Measurements from ENCODE around the gene NAIF1.
A peak's percentile ranks its signal among the peaks of the same experiment; 100 is the strongest.
"Not testable (repeated sequence)": the region's sequence is repeated elsewhere in the genome, so short reads cannot be mapped to it uniquely, and the experiment has no call there.

Gene NAIF1

GRCh38 chr9:128061275-128061960 lies 5.7 kb downstream of the NAIF1 start:
- DNase-seq (ENCODE audit: low spot score), result no peak

- DNase-seq (ENCODE audit: low spot score), result no peak
Observed at GRCh38 chr9:128059365-128059983, 7.6 kb downstream of the NAIF1 start.

DNA sequence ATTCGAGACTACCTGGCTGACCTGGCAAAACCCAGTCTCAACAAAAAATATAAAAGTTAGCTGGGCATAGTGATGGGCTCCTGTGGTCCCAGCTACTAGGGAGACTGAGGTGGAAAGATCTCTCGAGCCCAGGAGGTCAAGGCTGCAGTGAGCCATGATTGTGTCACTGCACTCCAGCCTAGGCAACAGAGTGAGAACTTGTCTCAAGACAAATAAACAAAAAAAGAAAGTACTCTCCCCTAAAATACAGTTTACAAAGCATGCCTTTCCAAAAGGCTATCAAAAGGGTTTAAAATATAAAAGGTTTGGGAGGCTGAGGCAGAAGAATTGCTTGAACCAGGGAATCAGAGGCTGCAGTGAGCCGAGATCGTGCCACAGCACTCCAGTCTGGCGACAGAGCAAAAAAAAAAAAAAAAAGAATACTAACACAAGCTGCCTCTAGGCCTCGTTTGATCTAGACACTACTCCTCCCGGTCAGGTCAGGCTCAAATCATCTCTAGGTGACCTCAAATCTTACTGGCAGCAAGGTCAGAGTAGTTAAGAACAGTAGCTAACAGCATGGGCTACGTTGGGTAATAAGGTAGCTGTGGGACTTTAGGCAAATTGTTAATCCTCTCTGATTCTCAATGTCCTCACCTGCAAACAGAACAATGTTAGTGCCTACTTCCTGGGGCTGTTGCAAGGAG lies 9.3 kb downstream of the NAIF1 start:
- DNase-seq (ENCODE audit: low spot score), result no peak

GRCh38 chr9:128056887-128057723 lies 10.0 kb downstream of the NAIF1 start:
- no peak for DNase-seq (ENCODE audit: low spot score)

DNA sequence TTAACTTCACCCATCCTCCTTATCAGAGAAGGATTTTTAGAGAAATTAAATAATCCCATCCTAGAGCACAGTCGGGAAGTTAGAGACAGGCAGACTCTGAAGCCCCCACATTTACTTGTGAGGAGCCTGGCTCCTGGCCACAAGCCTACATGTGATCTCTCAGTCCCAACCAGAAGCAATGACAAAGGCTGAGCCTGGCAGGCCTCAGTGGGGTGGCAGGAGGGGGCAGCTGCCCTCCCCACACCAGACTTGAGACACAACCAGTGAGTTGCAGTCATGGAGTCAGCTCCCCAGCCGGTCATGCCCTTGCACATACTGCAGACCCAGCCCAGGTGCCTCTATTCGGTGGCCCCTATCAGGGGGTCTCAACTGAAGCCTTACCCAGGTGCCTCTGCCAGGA lies 11.0 kb downstream of the NAIF1 start:
- DNase-seq (ENCODE audit: low spot score), result no peak

DNA sequence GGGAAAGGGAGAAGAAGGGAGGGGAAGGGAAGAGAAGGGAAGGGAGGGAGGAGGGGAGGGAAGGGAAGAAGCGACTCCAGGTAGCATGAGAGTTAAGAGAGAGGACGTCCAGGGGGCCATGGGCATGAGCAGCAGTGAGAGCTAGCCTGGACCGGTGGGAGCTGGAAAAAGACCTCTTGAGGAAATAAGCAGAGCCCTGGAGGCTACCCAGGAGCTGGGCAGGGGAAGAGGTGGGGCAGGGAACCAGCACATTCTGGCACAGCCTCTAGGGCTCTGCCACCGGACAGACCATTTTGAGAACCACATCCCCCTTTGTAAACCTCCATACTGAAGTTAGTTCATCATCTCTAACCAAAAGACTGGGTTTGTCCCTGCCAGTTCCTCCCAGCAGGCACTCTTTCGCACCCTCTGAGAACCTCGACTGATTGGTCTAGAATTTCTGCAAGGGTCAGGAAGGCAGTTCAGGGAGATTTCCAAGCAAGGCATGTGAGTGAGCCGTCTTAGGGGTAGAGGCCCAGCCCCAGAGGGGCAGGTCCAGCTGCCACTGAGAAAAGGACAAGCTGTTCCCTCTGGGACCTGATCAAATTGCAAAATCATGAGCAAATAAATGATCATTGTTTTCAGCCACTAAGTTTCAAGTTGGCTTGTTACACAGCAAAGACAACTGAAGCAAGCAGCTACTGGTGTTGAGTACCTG lies 11.6 kb downstream of the NAIF1 start:
- peak; percentile 48 for DNase-seq (ENCODE audit: low spot score)

- DNase-seq (ENCODE audit: low spot score), result no peak
Observed at GRCh38 chr9:128054087-128054486, 13.0 kb downstream of the NAIF1 start.

GRCh38 chr9:128053560-128053959 lies 13.6 kb downstream of the NAIF1 start:
- DNase-seq (ENCODE audit: low spot score), result no peak

DNA sequence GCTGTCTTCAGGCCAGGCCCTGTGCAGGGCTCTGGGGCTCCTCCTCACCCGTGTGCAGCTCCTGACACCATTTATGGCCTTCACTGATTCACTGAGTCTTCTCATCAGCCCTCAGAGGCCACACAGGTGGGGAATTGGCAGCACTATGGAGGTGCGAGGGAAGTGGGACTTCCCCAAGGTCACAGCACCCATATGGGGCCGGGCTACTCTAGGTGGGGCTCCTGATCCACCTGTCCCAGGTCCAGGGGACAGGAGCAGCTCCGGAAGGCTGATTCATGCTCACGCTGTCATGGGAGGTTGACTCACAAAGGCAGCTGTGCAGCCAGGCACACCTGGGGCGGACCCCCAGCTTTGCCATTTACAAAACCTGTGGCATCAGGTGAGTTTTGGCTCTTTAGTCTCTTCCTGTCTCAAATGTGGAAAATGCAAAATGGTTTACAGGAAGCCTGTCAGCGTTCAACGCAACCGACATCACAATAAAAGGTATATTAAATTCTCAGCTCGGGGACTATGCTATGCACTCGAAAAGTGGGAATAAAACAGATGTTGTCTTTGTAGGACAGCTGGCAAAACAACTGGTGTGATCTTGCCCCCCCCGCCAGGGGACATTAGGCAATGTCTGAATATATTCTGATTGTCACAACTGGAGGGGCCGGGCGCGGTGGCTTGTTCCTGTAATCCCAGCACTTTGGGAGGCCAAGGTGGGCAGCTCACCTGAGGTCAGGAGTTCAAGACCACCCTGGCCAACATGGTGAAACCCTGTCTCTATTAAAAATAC lies 15.0 kb downstream of the NAIF1 start:
- DNase-seq (ENCODE audit: low spot score), result no peak

GRCh38 chr9:128049843-128050242 lies 17.3 kb downstream of the NAIF1 start:
- DNase-seq (ENCODE audit: low spot score), result no peak

DNA sequence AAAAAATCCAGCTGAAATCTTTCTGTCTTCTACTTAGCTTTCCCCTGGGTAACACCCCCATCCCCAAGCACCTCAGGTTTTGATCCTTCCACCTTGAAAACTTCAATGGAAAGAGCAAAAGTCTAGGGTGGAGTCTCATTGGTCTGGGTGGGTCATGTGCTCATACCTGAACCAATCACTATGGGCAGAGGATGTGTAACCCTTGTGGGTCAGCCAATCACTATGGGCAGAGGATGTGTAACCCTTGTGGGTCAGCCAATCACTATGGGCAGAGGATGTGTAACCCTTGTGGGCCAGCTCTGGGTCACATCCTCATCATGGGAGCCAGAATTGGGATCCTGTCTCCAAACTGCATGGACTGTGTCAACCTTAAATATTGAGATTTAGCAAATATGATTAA lies 18.5 kb downstream of the NAIF1 start:
- no peak for DNase-seq (ENCODE audit: low spot score)

GRCh38 chr9:128047231-128047630 lies 19.9 kb downstream of the NAIF1 start:
- no peak for DNase-seq (ENCODE audit: low spot score)

DNA sequence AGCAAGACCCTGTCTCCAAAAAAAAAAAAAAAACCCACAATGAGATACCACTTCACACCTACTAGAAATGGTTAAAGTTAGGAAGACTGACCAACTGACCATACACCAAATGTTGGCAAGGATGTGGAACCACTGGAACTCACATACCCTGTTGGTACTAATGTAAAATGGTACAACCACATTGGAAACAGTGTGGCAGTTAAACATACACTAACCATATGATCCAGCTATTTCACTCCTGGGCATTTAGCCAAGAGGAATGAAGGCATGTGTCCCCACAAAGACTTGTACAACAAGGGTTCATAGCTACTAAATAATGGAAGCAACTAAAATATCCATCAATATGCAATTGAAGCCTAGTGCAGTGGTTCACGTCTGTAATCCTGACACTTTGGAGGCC lies 21.3 kb downstream of the NAIF1 start:
- no peak for DNase-seq (ENCODE audit: low spot score)

- not testable (repeated sequence) for DNase-seq (ENCODE audit: low spot score)
Observed at GRCh38 chr9:128045409-128045808, 21.7 kb downstream of the NAIF1 start.

DNA sequence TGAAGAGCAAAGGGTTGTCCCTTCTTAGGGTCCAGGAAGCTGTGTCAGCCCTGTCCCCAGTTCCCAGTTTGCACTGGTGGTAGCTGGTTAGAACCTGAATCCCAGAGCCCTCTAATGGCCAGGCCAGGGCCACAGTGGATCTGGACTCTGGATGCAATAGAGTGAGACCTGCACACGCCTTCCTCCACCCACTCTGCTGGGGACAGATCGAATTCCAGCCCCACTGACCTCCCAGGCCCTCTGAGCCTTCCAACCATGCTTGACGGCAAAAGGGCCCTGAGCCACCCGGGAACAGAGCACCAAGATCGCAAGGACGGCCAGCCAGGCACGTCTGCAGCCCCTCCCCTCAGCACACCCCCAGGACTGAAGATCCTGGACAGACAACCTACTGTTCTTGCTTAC lies 23.7 kb downstream of the NAIF1 start:
- no peak for DNase-seq (ENCODE audit: low spot score)

- DNase-seq (ENCODE audit: low spot score), result no peak
Observed at GRCh38 chr9:128042043-128042442, 25.1 kb downstream of the NAIF1 start.

DNA sequence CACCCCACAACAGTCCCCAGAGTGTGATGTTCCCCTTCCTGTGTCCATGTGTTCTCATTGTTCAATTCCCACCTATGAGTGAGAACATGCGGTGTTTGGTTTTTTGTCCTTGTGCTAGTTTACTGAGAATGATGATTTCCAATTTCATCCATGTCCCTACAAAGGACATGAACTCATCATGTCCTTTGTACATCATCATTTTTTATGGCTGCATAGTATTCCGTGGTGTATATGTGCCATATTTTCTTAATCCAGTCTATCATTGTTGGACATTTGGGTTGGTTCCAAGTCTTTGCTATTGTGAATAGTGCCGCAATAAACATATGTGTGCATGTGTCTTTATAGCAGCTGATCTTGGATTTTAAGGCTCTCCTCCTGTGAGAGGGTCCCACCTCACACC lies 26.3 kb downstream of the NAIF1 start:
- DNase-seq (ENCODE audit: low spot score), result not testable (repeated sequence)

DNA sequence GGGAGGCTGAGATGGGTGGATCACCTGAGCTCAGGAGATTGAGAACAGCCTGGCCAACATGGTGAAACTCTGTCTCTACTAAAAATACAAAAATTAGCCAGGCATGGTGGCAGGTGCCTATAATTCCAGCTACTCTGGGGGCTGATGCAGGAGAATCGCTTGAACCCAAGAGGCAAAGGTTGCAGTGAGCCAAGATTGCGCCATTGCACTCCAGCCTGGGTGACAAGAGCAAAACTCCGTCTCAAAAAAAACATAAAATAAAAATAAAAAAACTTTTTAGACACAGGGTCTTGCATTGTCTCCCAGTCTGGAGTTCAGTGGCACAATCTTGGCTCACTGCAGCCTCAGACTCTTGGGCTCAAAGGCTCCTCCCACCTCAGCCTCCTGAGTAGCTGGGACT lies 30.6 kb downstream of the NAIF1 start:
- DNase-seq (ENCODE audit: low spot score), result not testable (repeated sequence)

DNA sequence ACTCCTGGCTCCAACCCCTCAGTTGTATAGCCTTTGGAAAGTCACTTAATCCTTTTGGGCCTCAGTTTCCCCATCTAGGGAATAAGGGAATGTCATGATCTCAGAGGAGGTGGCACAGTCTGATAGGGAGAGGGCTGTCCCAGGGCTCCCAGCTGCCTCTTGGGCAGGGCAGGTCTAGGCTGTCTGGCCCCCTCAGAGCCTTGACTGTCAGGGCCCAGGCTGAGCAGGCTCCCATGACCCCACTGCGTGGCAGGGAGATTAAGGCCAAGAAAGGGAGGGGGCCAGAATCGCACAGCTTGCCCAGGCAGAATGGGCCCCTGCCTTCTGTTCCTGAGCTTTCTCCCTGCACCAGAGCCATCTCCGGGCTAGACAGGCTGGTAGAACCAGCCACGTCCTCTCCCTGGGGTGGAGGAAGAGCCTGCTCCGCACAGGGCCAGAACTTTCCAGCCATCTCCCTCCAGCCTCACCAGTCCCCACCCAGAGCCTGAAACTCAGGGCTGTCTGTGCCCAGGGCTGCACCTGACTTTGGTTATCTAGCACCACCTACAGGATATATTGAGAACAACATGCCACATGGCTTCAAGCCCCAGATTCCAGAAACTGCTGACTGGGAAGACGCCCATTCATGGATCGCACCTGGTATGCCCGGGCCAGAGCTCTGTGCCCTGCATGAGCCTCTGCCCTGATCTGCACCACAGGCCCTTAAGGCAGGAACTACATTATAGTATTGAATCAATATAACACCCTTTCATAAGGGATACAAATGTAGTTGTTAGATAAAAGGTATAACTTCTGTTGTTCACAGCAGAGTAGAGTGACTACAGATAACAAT lies 32.1 kb downstream of the NAIF1 start:
- peak; percentile 83 for DNase-seq (ENCODE audit: low spot score)

DNA sequence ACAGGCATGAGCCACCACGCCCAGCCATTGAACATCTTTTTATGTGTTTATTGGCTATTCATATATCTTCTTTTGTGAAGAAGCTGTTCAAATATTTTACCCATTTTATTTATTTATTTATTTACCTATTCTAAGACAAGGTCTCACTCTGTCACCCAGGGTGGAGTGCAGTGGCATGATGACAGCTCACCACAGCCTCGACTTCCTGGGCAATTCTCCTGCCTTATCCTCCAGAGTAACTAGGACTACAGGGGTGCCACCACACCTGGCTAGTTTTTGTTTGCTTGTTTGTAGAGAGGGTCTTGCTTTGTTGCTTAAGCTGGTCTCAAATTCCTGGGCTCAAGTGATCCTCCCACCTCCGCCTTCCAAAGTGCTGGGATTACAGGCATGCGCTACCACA lies 33.5 kb downstream of the NAIF1 start:
- DNase-seq (ENCODE audit: low spot score), result no peak
